NCI-H748 (cell line): Measurements from ENCODE around the gene PBLD.

Experiments used
- DNase-seq: peaks from one replicate; lab custom pipeline; 2025; ENCODE audit not compliant: unreplicated experiment; lab: John Stamatoyannopoulos, UW

Gene PBLD

GRCh38 chr10:68332259-68333057 is at the start of gene PBLD:
PBLD (minus strand) TSS chr10:68332928; CDS start chr10:68306844, 26,084 bp downstream.
- DNase-seq = peak; percentile 83

- no peak for DNase-seq
These were observed 38.9 kb upstream of the PBLD start for GRCh38 chr10:68371604-68372003.

- DNase-seq = no peak
These were observed 34.4 kb upstream of the PBLD start for GRCh38 chr10:68367121-68367520.

DNA sequence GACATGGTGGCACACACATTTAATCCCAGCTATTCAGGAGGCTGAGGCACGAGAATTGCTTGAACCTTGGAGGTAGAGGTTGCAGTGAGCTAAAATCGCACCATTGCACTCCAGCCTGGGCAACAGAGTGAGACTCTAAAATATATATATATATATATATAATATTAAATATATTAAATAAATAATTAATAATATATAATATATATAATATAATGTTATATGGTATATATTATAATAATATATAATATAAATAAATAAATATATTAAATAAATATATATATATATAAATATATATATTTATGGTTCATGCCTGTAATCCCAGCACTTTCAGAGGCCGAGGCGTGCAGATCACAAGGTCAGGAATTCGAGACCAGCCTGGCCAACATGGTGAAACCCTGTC is 33.9 kb upstream of the PBLD start:
- DNase-seq = no peak

- DNase-seq = no peak
These were observed 32.9 kb upstream of the PBLD start for GRCh38 chr10:68365611-68366010.

GRCh38 chr10:68364101-68364886 is 31.6 kb upstream of the PBLD start:
- DNase-seq = no peak

GRCh38 chr10:68362590-68362989 is 29.9 kb upstream of the PBLD start:
- no peak for DNase-seq

DNA sequence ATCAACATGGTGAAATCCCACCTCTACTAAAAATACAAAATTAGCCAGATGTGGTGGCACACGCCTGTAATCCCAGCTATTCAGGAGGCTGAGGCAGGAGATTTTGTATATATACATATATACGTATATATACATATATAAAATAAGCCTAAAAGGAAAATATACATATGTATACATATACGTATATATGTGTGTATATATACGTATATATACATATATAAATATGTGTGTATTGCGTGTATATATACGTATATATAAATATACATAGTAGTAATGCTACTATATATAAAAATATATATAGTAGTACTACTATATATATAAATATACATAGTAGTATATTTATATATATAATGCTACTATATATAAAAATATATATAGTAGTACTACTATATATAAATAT is 26.5 kb upstream of the PBLD start:
- DNase-seq = no peak

- DNase-seq = no peak
These were observed 20.8 kb upstream of the PBLD start for GRCh38 chr10:68353537-68353936.

- DNase-seq = peak; percentile 49
These were observed 15.6 kb upstream of the PBLD start for GRCh38 chr10:68348265-68348741.

GRCh38 chr10:68346774-68347173 is 14.0 kb upstream of the PBLD start:
- no peak for DNase-seq

DNA sequence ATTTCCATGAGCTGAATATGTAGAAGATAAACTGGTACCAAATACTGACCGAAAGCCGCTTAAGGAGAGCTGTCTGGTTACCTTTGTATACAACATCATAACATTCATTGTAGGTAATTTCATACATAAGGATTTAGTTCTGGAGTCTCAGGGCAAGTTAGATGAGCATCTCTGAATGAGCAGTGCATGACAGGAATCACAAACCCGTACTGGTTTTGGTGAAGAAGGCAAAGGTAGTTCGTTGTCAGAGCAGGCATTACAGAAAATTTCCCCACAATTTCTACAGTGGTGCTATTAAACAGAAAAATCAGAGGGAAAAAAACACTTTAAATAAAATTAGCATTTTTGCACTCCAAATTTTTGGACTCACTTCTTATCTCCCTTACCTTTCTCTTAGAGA is 12.9 kb upstream of the PBLD start:
- no peak for DNase-seq

DNA sequence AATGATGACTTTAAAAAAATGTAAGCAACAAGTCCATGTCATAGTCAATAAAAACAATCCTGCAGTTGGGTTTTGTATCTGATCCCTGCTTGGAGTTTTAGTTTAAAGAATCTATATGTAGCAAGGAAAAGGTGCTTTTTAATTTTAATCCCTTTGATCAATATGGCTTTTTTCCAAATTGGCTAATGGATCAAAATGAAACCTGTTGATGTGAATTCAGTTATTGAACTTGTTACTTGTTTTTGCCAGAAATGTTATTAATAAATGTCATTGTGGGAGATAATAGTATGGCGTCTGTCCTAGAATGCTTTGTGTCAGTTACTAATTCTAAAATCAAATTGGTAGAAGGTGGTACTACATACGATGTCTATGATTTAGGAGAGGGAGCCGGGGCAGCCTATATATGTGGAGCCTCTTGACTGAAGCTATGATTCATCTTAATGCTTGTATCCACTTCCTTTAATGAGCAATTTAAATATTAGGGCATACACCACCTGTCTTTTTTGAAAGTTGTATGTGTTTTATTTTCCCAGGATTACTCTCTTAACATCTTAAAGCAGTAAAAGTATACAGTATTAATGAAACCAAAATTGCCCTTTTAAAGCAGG is 10.3 kb upstream of the PBLD start:
- no peak for DNase-seq

- no peak for DNase-seq
These were observed 7.8 kb upstream of the PBLD start for GRCh38 chr10:68340358-68341080.

- no peak for DNase-seq
These were observed 4.1 kb upstream of the PBLD start for GRCh38 chr10:68336754-68337351.

GRCh38 chr10:68334672-68335467 is 2.1 kb upstream of the PBLD start:
- no peak for DNase-seq

- no peak for DNase-seq
These were observed 1.0 kb upstream of the PBLD start for GRCh38 chr10:68333440-68334431.

- no peak for DNase-seq
These were observed 299 bp upstream of the PBLD start for GRCh38 chr10:68333058-68333395.
